PC-3 (cell line): ENCODE results near the gene PSMB1. TPM values are rescaled to one million over a fixed set of nuclear protein-coding genes. Genes with fewer than 3 reads are reported as not detected.

ENCODE experiments used
- ATAC-seq: fragments of 200-7000 bp; cut with Tn5 transposase; 2 replicates; pipeline ENCODE4 v1.9.1; 2020; ENCODE audit warnings: mild to moderate bottlenecking, moderate library complexity
- BruUV-seq: library from RNA; stranded (reverse); fragments of 400-500 nt; replicated peaks from 2 replicates; lab custom pipeline; 2021; lab: Mats Ljungman, UMichigan
- CTCF ChIA-PET: fragments of 300-600 bp; sonication (Branson Sonifier 250); formaldehyde crosslinking; loops from one replicate; lab custom pipeline; 2022; ENCODE audit warnings: antibody characterized with exemption; lab: Charles Lee
- POLR2A ChIA-PET: fragments of 300-600 bp; sonication (Branson Sonifier 250); formaldehyde crosslinking; loops from one replicate; lab custom pipeline; 2022; ENCODE audit warnings: antibody characterized with exemption; ENCODE audit not compliant: unreplicated experiment; lab: Charles Lee
- DNase-seq: peaks from one replicate; pipeline ENCODE4 v3.0.0-alpha.2; 2015
- H2AFZ ChIP-seq: fragments of 300-600 bp; sonication (generic); 2 replicates; pipeline ENCODE4 v1.6.0; 2016; ENCODE audit warnings: antibody characterized with exemption, low read length
- H3F3A ChIP-seq: fragments of 300-600 bp; sonication (generic); one replicate; pipeline ENCODE4 v1.6.0; 2017; ENCODE audit warnings: antibody characterized with exemption, low read length, control low read depth, mild to moderate bottlenecking; ENCODE audit not compliant: unreplicated experiment
- H3K27ac ChIP-seq: fragments of 300-600 bp; sonication (generic); 2 replicates; pipeline ENCODE4 v1.5.1; 2016; ENCODE audit warnings: mild to moderate bottlenecking, low read length
- H3K27me3 ChIP-seq: fragments of 300-600 bp; sonication (generic); 2 replicates; pipeline ENCODE4 v1.6.1; 2016; ENCODE audit warnings: low read length, mixed read lengths
- H3K36me3 ChIP-seq: fragments of 300-600 bp; sonication (generic); 2 replicates; pipeline ENCODE4 v1.6.1; 2016; ENCODE audit warnings: low read depth, mixed run types, low read length, mixed read lengths
- H3K4me1 ChIP-seq: fragments of 300-600 bp; sonication (generic); 2 replicates; pipeline ENCODE4 v1.5.1; 2016; ENCODE audit warnings: low read length; ENCODE audit not compliant: insufficient read depth
- H3K4me2 ChIP-seq: fragments of 300-600 bp; sonication (generic); 2 replicates; pipeline ENCODE4 v1.6.0; 2016; ENCODE audit warnings: low read length
- H3K4me3 ChIP-seq: fragments of 300-600 bp; sonication (generic); 2 replicates; pipeline ENCODE4 v1.5.1; 2016; ENCODE audit warnings: mild to moderate bottlenecking, low read length, mixed read lengths
- H3K79me2 ChIP-seq: fragments of 300-600 bp; sonication (generic); 2 replicates; pipeline ENCODE4 v1.6.1; 2017; ENCODE audit warnings: low read length, mixed read lengths
- H3K9ac ChIP-seq: fragments of 300-600 bp; sonication (generic); 2 replicates; pipeline ENCODE4 v1.6.0; 2016; ENCODE audit warnings: mild to moderate bottlenecking, low read length
- H3K9me2 ChIP-seq: fragments of 300-600 bp; sonication (generic); replicated peaks from 2 replicates; pipeline ENCODE4 v1.6.1; 2016; ENCODE audit warnings: mixed run types, low read length, mixed read lengths
- H3K9me3 ChIP-seq: fragments of 300-600 bp; sonication (generic); 2 replicates; pipeline ENCODE4 v1.6.1; 2016; ENCODE audit warnings: low read length, mixed read lengths
- H4K20me1 ChIP-seq: fragments of 300-600 bp; sonication (generic); 2 replicates; pipeline ENCODE4 v1.6.1; 2016; ENCODE audit warnings: low read length, mixed read lengths
- CTCF ChIP-seq: fragments of 300-600 bp; sonication (generic); conservative IDR thresholded peaks from 2 replicates; pipeline ENCODE4 v1.5.1; 2017; ENCODE audit warnings: antibody characterized with exemption, low read depth, mild to moderate bottlenecking, low read length
- EZH2 ChIP-seq: fragments of 300-600 bp; sonication (generic); IDR thresholded peaks from one replicate; pipeline ENCODE4 v1.6.1; 2017; ENCODE audit warnings: antibody characterized with exemption, mild to moderate bottlenecking, low read length; ENCODE audit not compliant: unreplicated experiment
- EZH2phosphoT487 ChIP-seq: fragments of 300-600 bp; sonication (generic); IDR thresholded peaks from 2 replicates; pipeline ENCODE4 v1.6.1; 2018; ENCODE audit warnings: mild to moderate bottlenecking, antibody characterized with exemption, low read length, borderline replicate concordance
- intact Hi-C: fragments of 100-400 bp; cut with micrococcal nuclease; formaldehyde crosslinking; loops from 2 replicates; pipeline ENCODE4 v1.9.0; 2023
- total RNA-seq: library from RNA; depleted of rRNA; stranded (reverse); fragments of >200 nt; gene quantifications from 2 replicates; pipeline ENCODE4 v1.2.3, GENCODE V29; 2014

Gene PSMB1
- total RNA-seq, 1 experiment from 2014 or later: 449 TPM

DNA sequence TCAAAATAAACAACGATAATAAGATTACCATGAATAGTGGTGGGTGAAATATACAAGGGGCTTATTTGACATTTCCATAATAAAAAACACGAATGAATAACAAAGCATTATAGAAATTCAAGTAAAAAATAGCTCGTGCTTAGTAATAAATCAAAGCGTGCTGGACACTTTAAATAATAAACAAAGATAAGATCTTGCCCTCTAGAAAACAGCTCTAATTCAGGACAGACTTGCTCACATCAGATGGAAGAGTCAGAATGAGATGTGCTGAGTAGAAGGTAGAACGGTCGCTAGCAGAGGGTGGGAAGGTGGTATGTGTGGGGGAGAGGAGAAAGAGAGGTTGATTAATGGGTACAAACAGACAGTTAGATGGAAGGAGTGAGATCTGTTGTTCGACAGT, 27.3 kb downstream of the PSMB1 start:
- H3K79me2 ChIP-seq: no peaks in the 10 kb centered on the region
- no peaks in the 10 kb centered on the region for H3K36me3 ChIP-seq
- no peaks in the 10 kb centered on the region for H3K9me2 ChIP-seq
- H4K20me1 ChIP-seq: no peaks in the 10 kb centered on the region
- no peak overlapping the region for H3K4me3 ChIP-seq
- POLR2A ChIA-PET: no interaction called here
- no peak for ATAC-seq
- H3F3A ChIP-seq: no peaks in the 10 kb centered on the region
- intact Hi-C loops: loop anchor here (5.0 kb wide), 1 partner anchor 1633 kb away; no protein-coding TSS in a partner anchor
- H3K4me1 ChIP-seq: no peaks in the 10 kb centered on the region
- H2AFZ ChIP-seq: no peak overlapping the region
- no peak for DNase-seq
- H3K27ac ChIP-seq: no peak overlapping the region
- BruUV-seq: no TSS peak
- CTCF ChIA-PET: no interaction called here
- H3K9me3 ChIP-seq: no peaks in the 10 kb centered on the region
- H3K27me3 ChIP-seq: no peaks in the 10 kb centered on the region
- H3K4me2 ChIP-seq: no peak overlapping the region
- TF ChIP-seq EZH2 (no peak), CTCF (no peak), EZH2phosphoT487 (no peak)
- no peak overlapping the region for H3K9ac ChIP-seq

- Histone ChIP-seq H4K20me1 (no peaks in the 10 kb centered on the region), H3K27me3 (peaks cover 12% of the 10 kb centered on the region; the same call in 1 of the 2 replicates), H3K4me1 (no peaks in the 10 kb centered on the region), H3F3A (no peaks in the 10 kb centered on the region), H3K79me2 (no peaks in the 10 kb centered on the region), H2AFZ (no peak overlapping the region), H3K27ac (no peak overlapping the region), H3K9me3 (no peaks in the 10 kb centered on the region), H3K9me2 (no peaks in the 10 kb centered on the region), H3K9ac (no peak overlapping the region), H3K4me2 (no peak overlapping the region), H3K36me3 (no peaks in the 10 kb centered on the region), H3K4me3 (no peak overlapping the region)
- BruUV-seq: no TSS peak
- DNase-seq (no peak), ATAC-seq (no peak)
- TF ChIP-seq CTCF (no peak), EZH2 (no peak), EZH2phosphoT487 (no peak)
- ChIA-PET POLR2A (interaction anchor here (0.6 kb wide), 1 partner anchor 15 kb away, joined by 4 read pairs; no protein-coding TSS in a partner anchor), CTCF (no interaction called here)
- intact Hi-C loops: no loop called here
Measured at GRCh38 chr6:170524172-170524502, 29.0 kb downstream of the PSMB1 start.

DNA sequence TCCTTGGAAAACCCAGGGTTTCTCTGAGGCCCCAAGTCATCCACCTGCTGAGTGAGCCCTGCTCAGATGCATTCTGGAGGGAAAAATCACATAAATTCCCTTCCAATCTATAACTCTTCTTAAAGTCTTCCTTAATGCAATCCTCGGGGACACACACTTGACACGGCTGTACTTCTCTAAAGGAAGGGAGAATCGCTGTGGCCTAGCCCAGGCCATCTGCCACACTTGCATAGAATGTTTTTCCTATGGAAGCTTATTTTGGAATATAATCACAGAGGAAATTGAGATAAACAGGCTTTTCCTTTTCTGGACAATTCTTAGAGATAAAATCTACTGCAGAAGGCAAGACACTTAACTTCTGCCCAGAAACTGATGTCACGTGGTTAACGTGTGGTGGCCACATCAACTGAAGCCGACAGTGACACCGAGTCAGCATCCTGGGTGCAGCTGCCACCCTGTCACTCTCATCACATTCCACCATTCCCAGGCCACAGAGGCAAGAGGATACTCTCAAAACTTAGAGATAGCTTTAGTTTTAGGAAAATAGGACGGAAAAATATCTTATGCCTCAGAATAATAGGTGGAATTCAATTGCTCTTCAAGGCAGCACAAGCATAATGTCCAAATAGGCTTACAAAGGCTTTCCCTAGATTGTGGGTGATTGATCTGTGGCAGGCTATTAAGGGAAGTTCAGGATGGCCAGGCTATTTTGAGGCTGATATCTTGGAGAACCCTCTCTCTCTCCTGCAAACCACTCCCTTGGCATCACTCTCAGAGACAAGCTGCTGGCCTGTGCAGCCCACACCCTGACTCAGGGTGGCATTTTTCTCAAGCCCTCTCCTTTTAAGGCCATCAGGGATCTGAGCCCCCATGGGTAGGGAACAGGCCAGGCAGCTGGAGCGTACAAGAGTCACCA, 29.6 kb downstream of the PSMB1 start:
- ATAC-seq: no peak
- intact Hi-C loops: no loop called here

More for the DNA sequence above, 29.6 kb downstream of the PSMB1 start:
- no peak overlapping the region for H2AFZ ChIP-seq
- no peaks in the 10 kb centered on the region for H3K4me1 ChIP-seq
- H3K27ac ChIP-seq: no peak overlapping the region
- no peaks in the 10 kb centered on the region for H4K20me1 ChIP-seq
- peaks cover 15% of the 10 kb centered on the region; the same call in 1 of the 2 replicates for H3K27me3 ChIP-seq
- no TSS peak for BruUV-seq
- H3K9me2 ChIP-seq: no peaks in the 10 kb centered on the region
- no peak overlapping the region for H3K4me3 ChIP-seq
- no peak for DNase-seq
- no peaks in the 10 kb centered on the region for H3K79me2 ChIP-seq
- TF ChIP-seq EZH2: no peak
- TF ChIP-seq EZH2phosphoT487: no peak
- CTCF ChIA-PET: no interaction called here
- H3K9me3 ChIP-seq: no peaks in the 10 kb centered on the region
- POLR2A ChIA-PET: interaction anchor here (0.6 kb wide), 1 partner anchor 14 kb away, joined by 4 read pairs; no protein-coding TSS in a partner anchor
- H3K9ac ChIP-seq: no peak overlapping the region
- H3K36me3 ChIP-seq: no peaks in the 10 kb centered on the region
- H3K4me2 ChIP-seq: no peak overlapping the region
- no peaks in the 10 kb centered on the region for H3F3A ChIP-seq
